HG03159 (cell line): ENCODE data around the gene MMP13.
"Not testable (repeated sequence)": the region's sequence is repeated elsewhere in the genome, so short reads cannot be mapped to it uniquely, and the experiment has no call there.

ENCODE experiments used
- ATAC-seq: cut with Tn5 transposase; IDR thresholded peaks from one replicate; pipeline ENCODE4 v1.9.1; 2021; ENCODE audit warnings: mild to moderate bottlenecking, moderate library complexity; ENCODE audit not compliant: unreplicated experiment

Gene MMP13

GRCh38 chr11:102905848-102906247, 49.7 kb downstream of the MMP13 start:
- ATAC-seq = not testable (repeated sequence)

- ATAC-seq = not testable (repeated sequence)
These were observed 51.6 kb downstream of the MMP13 start for GRCh38 chr11:102903895-102904294.

GRCh38 chr11:102900346-102900745, 55.2 kb downstream of the MMP13 start:
- ATAC-seq = no peak
